Ectodermal cell (in vitro differentiated cells): ENCODE measurements around the gene HERC5.

Experiments used
- H3K27ac ChIP-seq: 2 replicates; pipeline ENCODE4 v1.7.0; 2013; ENCODE audit warnings: mild to moderate bottlenecking, low read depth, low read length; ENCODE audit not compliant: insufficient read depth, poor library complexity, severe bottlenecking
- H3K27me3 ChIP-seq: 2 replicates; pipeline ENCODE4 v1.7.0; 2013; ENCODE audit warnings: mild to moderate bottlenecking, low read length; ENCODE audit not compliant: insufficient read depth, control insufficient read depth, poor library complexity, severe bottlenecking
- H3K36me3 ChIP-seq: one replicate; pipeline ENCODE4 v1.7.0; 2013; ENCODE audit warnings: low read length; ENCODE audit not compliant: control insufficient read depth, insufficient read depth
- H3K4me1 ChIP-seq: one replicate; pipeline ENCODE4 v1.7.0; 2013; ENCODE audit warnings: low read length; ENCODE audit not compliant: control insufficient read depth, insufficient read depth
- H3K4me3 ChIP-seq: 2 replicates; pipeline ENCODE4 v1.7.0; 2013; ENCODE audit warnings: low read depth, low read length, control low read depth; ENCODE audit not compliant: insufficient read depth
- H3K9me3 ChIP-seq: 2 replicates; pipeline ENCODE4 v1.7.0; 2013; ENCODE audit warnings: mild to moderate bottlenecking, low read length, moderate library complexity; ENCODE audit not compliant: control insufficient read depth
- WGBS, 2 experiments: methylation state at CpG; one replicate each; pipeline ENCODE4 v1.1.7; 2013; ENCODE audit warnings: missing lambda C conversion rate in 2 of 2; 5-methylcytosine and 5-hydroxymethylcytosine counted together

The HERC5 gene

DNA sequence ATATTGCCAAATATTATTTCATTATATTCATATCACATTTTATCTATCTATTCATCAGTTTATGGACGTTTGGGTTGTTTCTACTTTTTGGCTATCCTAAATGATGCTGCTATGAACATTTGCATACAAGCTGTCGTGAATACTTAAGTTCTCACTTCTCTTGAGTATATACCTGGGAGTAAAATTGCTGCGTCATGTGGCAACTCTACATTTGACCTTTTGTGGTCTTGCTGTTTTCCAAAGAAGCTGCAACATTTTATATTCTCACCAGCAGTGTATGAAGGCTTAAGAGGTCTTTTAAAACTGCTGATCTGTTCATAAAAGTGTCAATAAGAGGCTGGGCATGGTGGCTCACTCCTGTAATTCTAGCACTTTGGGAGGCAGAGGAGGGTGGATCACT lies 60.9 kb downstream of the HERC5 start:
- Histone ChIP-seq H3K27me3 (no peaks in the 10 kb centered on the region), H3K4me1 (no peaks in the 10 kb centered on the region), H3K27ac (no peak overlapping the region), H3K9me3 (no peaks in the 10 kb centered on the region), H3K36me3 (no peaks in the 10 kb centered on the region), H3K4me3 (no peak overlapping the region)
- 87 to 95% methylated on average over 3 of the region's 3 CpGs for WGBS, 2 experiments

GRCh38 chr4:88518911-88519310 lies 62.0 kb downstream of the HERC5 start:
- Histone ChIP-seq H3K4me1 (no peaks in the 10 kb centered on the region), H3K4me3 (no peak overlapping the region), H3K27me3 (no peaks in the 10 kb centered on the region), H3K9me3 (no peaks in the 10 kb centered on the region), H3K36me3 (no peaks in the 10 kb centered on the region), H3K27ac (no peak overlapping the region)
- 92 to 96% methylated on average over 6 of the region's 6 CpGs for WGBS, 2 experiments

GRCh38 chr4:88522702-88523324 lies 65.9 kb downstream of the HERC5 start:
- 3 to 4% methylated on average over 28 of the region's 28 CpGs for WGBS, 2 experiments

GRCh38 chr4:88523325-88524129 lies 66.6 kb downstream of the HERC5 start, which contains the start of gene PYURF:
Gene PYURF, minus strand, starts transcription at chr4:88523776. Its CDS starts 76 bp downstream, at chr4:88523700.
- Histone ChIP-seq H3K27ac (peak within 1 kb of the TSS; percentile 50), H3K4me3 (peak within 1 kb of the TSS; percentile 98), H3K4me1 (no peaks in the 10 kb centered on the region), H3K9me3 (no peaks in the 10 kb centered on the region), H3K36me3 (no peaks in the 10 kb centered on the region), H3K27me3 (no peaks in the 10 kb centered on the region)
- WGBS, 2 experiments: 1% methylated on average over 67 to 68 of the region's 68 CpGs

More at GRCh38 chr4:88522702-88523324, 65.9 kb downstream of the HERC5 start:
- Histone ChIP-seq H3K27ac (no peak overlapping the region), H3K36me3 (no peaks in the 10 kb centered on the region), H3K4me3 (peak overlapping the region; percentile 98), H3K9me3 (no peaks in the 10 kb centered on the region), H3K27me3 (no peaks in the 10 kb centered on the region), H3K4me1 (no peaks in the 10 kb centered on the region)

- Histone ChIP-seq H3K4me1 (no peaks in the 10 kb centered on the region), H3K9me3 (no peaks in the 10 kb centered on the region), H3K27ac (no peak overlapping the region), H3K36me3 (no peaks in the 10 kb centered on the region), H3K4me3 (peak overlapping the region; percentile 98), H3K27me3 (no peaks in the 10 kb centered on the region)
- WGBS, 2 experiments: 67 to 68% methylated on average over 2 of the region's 2 CpGs
Observed at GRCh38 chr4:88524171-88524570, 67.3 kb downstream of the HERC5 start.

- Histone ChIP-seq H3K9me3 (no peaks in the 10 kb centered on the region), H3K36me3 (no peaks in the 10 kb centered on the region), H3K4me1 (no peaks in the 10 kb centered on the region), H3K27ac (no peak overlapping the region), H3K27me3 (no peaks in the 10 kb centered on the region), H3K4me3 (no peak overlapping the region)
- WGBS, 2 experiments: 59 to 75% methylated on average over 1 of the region's 1 CpG
Observed at GRCh38 chr4:88526221-88526815, 69.4 kb downstream of the HERC5 start.

- H3K9me3 ChIP-seq: no peaks in the 10 kb centered on the region
- no peak overlapping the region for H3K4me3 ChIP-seq
- no peaks in the 10 kb centered on the region for H3K4me1 ChIP-seq
- no peaks in the 10 kb centered on the region for H3K36me3 ChIP-seq
- WGBS, 2 experiments: 95 to 96% methylated on average over 8 of the region's 8 CpGs
- no peak overlapping the region for H3K27ac ChIP-seq
- no peaks in the 10 kb centered on the region for H3K27me3 ChIP-seq
Observed at GRCh38 chr4:88527787-88528186, 70.9 kb downstream of the HERC5 start.

DNA sequence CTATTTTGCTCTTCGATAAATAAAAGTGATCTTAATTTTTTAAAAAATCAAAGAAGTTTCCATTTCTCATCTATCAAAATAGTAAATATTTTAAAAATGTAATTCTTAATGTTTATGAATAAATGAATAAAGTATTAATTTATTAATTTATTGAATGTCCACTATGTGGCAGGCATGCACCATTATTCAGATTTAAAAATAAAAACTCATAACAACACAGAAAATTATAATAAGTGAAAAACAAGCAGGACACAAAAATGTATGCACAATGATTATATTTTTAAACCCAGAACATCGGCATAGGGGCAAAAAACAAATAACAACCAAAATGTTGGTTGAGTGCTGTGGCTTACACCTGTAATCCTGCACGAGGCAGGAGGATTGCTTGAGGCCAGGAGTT lies 71.9 kb downstream of the HERC5 start:
- WGBS, 2 experiments: 90 to 100% methylated on average over 2 to 3 of the region's 3 CpGs
- Histone ChIP-seq H3K4me1 (no peaks in the 10 kb centered on the region), H3K27me3 (no peaks in the 10 kb centered on the region), H3K9me3 (no peaks in the 10 kb centered on the region), H3K36me3 (no peaks in the 10 kb centered on the region), H3K27ac (no peak overlapping the region), H3K4me3 (no peak overlapping the region)

DNA sequence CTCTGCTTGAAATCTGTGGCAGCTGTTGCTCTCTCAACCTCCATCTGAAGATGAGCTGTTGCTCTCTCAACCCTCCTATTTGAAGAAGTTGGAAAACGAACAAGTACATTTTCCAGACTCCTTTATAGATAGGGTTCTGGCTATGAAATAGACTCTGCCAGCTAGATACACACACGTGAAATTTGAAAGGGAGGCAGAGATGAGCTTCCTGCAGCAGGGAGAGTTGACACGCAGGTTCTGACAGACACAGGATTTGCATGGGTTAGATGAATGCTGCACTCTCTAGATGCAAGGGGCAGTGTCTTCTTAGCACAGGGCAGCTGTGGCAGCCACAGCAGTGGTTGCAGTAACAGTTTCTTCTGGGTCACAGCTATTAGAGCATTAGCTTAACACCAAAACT lies 74.6 kb downstream of the HERC5 start:
- Histone ChIP-seq H3K4me3 (no peak overlapping the region), H3K36me3 (no peaks in the 10 kb centered on the region), H3K4me1 (no peaks in the 10 kb centered on the region), H3K27ac (no peak overlapping the region), H3K27me3 (no peaks in the 10 kb centered on the region), H3K9me3 (no peaks in the 10 kb centered on the region)
- 53 to 67% methylated on average over 2 to 3 of the region's 3 CpGs for WGBS, 2 experiments

- Histone ChIP-seq H3K27me3 (no peaks in the 10 kb centered on the region), H3K36me3 (no peaks in the 10 kb centered on the region), H3K4me1 (no peaks in the 10 kb centered on the region), H3K4me3 (no peak overlapping the region), H3K27ac (no peak overlapping the region), H3K9me3 (no peaks in the 10 kb centered on the region)
- WGBS, 2 experiments: 56 to 66% methylated on average over 6 of the region's 6 CpGs
Observed at GRCh38 chr4:88533088-88533790, 76.3 kb downstream of the HERC5 start.
